Gastrocnemius medialis (tissue), 4 donors: Measurements from ENCODE around the gene LYST. TPM values are rescaled to one million over a fixed set of nuclear protein-coding genes. Genes with fewer than 3 reads are reported as not detected.

Experiments used
- ATAC-seq, 2 donors: fragments of 150-250 bp; one replicate each; pipeline ENCODE4 v1.9.1; 2016
- DNase-seq, 2 donors: peaks; one replicate each; pipeline ENCODE4 v3.0.0-alpha.2; 2019
- H3K27ac ChIP-seq, 4 donors: fragments of 200-600 bp; sonication (generic); 1 replicate in 1 of 4; 2 replicates in 3 of 4; pipeline ENCODE4 v1.5.1; 2016 to 2018; ENCODE audit warnings: mild to moderate bottlenecking in 2 of 4, moderate library complexity in 1 of 4
- H3K27me3 ChIP-seq, 3 donors: fragments of 200-600 bp; sonication (generic) in 2 of 3; 1 replicate in 1 of 3; 2 replicates in 2 of 3; pipeline versions ENCODE4 v1.5.1 to v1.6.0; 2016 to 2019; ENCODE audit warnings: mild to moderate bottlenecking in 1 of 3, moderate library complexity in 1 of 3
- H3K36me3 ChIP-seq, 2 donors: fragments of 200-600 bp; sonication (generic) in 1 of 2; one replicate each; pipeline ENCODE4 v1.5.1; 2017 to 2018
- H3K4me1 ChIP-seq, 2 donors: fragments of 200-600 bp; sonication (generic) in 1 of 2; one replicate each; pipeline ENCODE4 v1.5.1; 2016 to 2017; ENCODE audit warnings: mild to moderate bottlenecking in 2 of 2
- H3K4me3 ChIP-seq, 4 donors: fragments of 200-600 bp; sonication (generic) in 3 of 4; 1 replicate in 1 of 4; 2 replicates in 3 of 4; pipeline ENCODE4 v1.5.1; 2016 to 2019; ENCODE audit warnings: mild to moderate bottlenecking in 2 of 4
- H3K9me3 ChIP-seq, 3 donors: fragments of 200-600 bp; sonication (generic) in 2 of 3; 1 replicate in 1 of 3; 2 replicates in 2 of 3; pipeline ENCODE4 v1.5.1; 2016 to 2019
- CTCF ChIP-seq, 5 experiments: fragments of 450-650 bp in 3 of 5; fragments of 200-600 bp in 2 of 5; sonication (generic) in 2 of 5; IDR thresholded peaks in 4 of 5; conservative IDR thresholded peaks in 1 of 5; 1 replicate in 4 of 5; 2 replicates in 1 of 5; pipeline ENCODE4 v1.5.1; 2016 to 2019; ENCODE audit warnings: antibody characterized with exemption in 5 of 5, mild to moderate bottlenecking in 3 of 5, moderate library complexity in 3 of 5
- POLR2A ChIP-seq, 2 donors: fragments of 450-650 bp; IDR thresholded peaks; one replicate each; pipeline ENCODE4 v1.6.1; 2017; ENCODE audit warnings: antibody characterized with exemption in 2 of 2, mild to moderate bottlenecking in 2 of 2, moderate library complexity in 2 of 2
- in situ Hi-C, 4 donors: fragments of 200-750 bp; cut with MboI; loops; one replicate each; pipeline versions ENCODE4 v1.15.0 to v1.8.0; 2017; ENCODE audit warnings: low sequenced_read_pairs in 4 of 4
- intact Hi-C: fragments of 100-400 bp; cut with DNase I; formaldehyde crosslinking; loops from one replicate; pipeline ENCODE4 v1.15.1; 2023; ENCODE audit warnings: low total_unique reads
- total RNA-seq, 4 donors: library from RNA; depleted of rRNA; stranded (reverse); fragments of >200 nt; gene quantifications; one replicate each; pipeline versions ENCODE4 v1.1.0 to v1.2.3, GENCODE V29; 2016

The LYST gene
- total RNA-seq, 4 donors from 2014 or later: 6.6 to 21.9 (median 10.7) TPM

- peaks cover 0 to 10% of the 10 kb centered on the region in 2 donors for H3K36me3 ChIP-seq
Measured at GRCh38 chr1:235779770-235780169, 86.9 kb downstream of the LYST start.

DNA sequence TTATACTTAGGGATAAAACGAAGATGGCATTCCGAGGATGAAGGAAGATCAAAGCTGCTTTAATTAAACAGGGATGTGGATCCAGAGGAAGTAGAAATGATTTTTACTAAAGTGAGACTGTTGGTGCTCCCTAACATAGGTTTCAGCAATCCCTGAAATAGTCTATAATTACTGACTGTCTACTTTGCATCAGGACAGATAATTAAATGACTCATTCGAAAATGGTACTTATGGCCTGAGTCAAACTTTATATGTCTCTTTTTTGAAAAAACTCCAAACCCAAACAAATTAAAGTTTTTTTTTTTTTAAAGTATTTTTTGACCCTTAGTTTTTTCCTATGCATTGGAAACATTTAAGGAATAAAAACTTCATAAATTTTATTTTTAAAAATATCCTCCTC is 90.3 kb downstream of the LYST start:
- H3K27me3 ChIP-seq: no peaks in the 10 kb centered on the region
- in situ Hi-C loops: no loop called here
- H3K4me1 ChIP-seq: no peaks in the 10 kb centered on the region
- H3K27ac ChIP-seq: no peak overlapping the region
- ATAC-seq: no peak
- DNase-seq: no peak
- intact Hi-C loops: no loop called here
- TF ChIP-seq CTCF (IDR thresholded peaks at IDR 0.05 in 4 of 5, conservative IDR thresholded peaks at IDR 0.05 in 1 of 5): no peak
- no peak for TF ChIP-seq POLR2A (IDR thresholded peaks at IDR 0.05)
- no peak overlapping the region for H3K4me3 ChIP-seq
- H3K36me3 ChIP-seq: peaks cover 0 to 18% of the 10 kb centered on the region in 2 donors
- H3K9me3 ChIP-seq: no peaks in the 10 kb centered on the region

More at GRCh38 chr1:235779770-235780169, 86.9 kb downstream of the LYST start:
- no peaks in the 10 kb centered on the region for H3K4me1 ChIP-seq
- in situ Hi-C loops: loop anchor here in 1 of 4 donors (10.0 kb wide), 1 partner anchor 265 kb away; no protein-coding TSS in a partner anchor
- H3K27ac ChIP-seq: no peak overlapping the region
- no peaks in the 10 kb centered on the region for H3K9me3 ChIP-seq
- no peak overlapping the region for H3K4me3 ChIP-seq
- TF ChIP-seq CTCF (IDR thresholded peaks at IDR 0.05 in 4 of 5, conservative IDR thresholded peaks at IDR 0.05 in 1 of 5) (no peak), POLR2A (IDR thresholded peaks at IDR 0.05) (no peak)
- no peaks in the 10 kb centered on the region for H3K27me3 ChIP-seq
- DNase-seq: no peak
- ATAC-seq: no peak
- intact Hi-C loops: loop anchor here (5.0 kb wide), 2 partner anchors 267 to 687 kb away; no protein-coding TSS in a partner anchor

DNA sequence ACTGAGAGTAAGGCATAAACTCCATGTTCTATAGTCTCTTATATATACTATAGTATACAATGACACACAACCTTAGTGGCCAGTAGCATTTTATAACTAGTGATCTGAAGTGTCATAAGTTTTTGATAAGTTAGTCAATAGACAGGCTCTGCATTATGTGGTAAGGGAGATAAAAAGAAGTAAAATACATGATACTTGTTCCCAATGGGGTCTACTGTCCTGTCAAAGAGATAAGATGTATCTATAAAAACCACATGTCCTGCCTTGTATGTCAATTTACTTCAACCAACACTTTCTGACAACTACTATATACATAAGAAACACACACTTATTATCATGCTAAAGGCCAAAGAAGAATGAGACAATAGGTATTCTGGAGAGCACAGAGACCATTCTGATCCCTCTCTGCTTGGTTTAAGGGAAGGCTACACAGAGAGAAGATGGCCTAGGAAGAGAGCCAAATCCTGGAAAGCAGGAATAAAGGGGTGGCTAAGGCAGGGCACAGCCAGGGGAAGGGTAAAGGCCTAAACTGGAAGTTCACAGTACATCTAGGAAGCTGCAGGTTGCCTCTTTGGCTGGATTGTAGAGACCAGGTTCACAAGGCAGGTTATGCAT is 91.4 kb downstream of the LYST start:
- TF ChIP-seq CTCF (IDR thresholded peaks at IDR 0.05 in 4 of 5, conservative IDR thresholded peaks at IDR 0.05 in 1 of 5): no peak
- no peak for TF ChIP-seq POLR2A (IDR thresholded peaks at IDR 0.05)
- intact Hi-C loops (no loop called here), in situ Hi-C loops (no loop called here)
- no peaks in the 10 kb centered on the region for H3K27me3 ChIP-seq
- no peaks in the 10 kb centered on the region for H3K9me3 ChIP-seq
- ATAC-seq: no peak
- H3K27ac ChIP-seq: no peak overlapping the region
- no peaks in the 10 kb centered on the region for H3K4me1 ChIP-seq
- DNase-seq: no peak
- H3K36me3 ChIP-seq: peaks cover 0 to 18% of the 10 kb centered on the region in 2 donors
- no peak overlapping the region for H3K4me3 ChIP-seq

DNA sequence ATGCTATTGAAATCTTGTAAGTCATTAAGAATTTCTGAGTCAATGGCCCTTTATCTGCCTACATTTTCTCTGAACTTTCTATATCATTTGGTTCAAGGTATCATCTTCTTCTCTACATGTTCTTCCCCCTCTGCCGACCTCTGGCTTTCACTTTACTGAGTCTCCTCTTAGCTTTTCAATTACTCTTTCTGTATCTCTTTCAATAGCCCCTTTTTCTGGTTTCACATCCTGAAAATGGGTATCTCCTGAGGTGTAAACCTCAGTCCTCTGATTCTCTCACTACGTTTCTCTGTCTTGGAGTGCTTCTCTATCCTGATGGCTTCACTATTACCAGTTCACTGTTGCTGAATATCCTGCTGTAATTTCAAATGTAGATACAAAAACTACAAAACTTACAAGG is 98.9 kb downstream of the LYST start:
- no peak for TF ChIP-seq CTCF (IDR thresholded peaks at IDR 0.05 in 4 of 5, conservative IDR thresholded peaks at IDR 0.05 in 1 of 5)
- no peak for TF ChIP-seq POLR2A (IDR thresholded peaks at IDR 0.05)
- no peaks in the 10 kb centered on the region for H3K27me3 ChIP-seq
- intact Hi-C loops (no loop called here), in situ Hi-C loops (loop anchor here in 1 of 4 donors (25.0 kb wide), 1 partner anchor 255 kb away; the partner anchor contains the start of gene B3GALNT2)
- ATAC-seq (no peak), DNase-seq (no peak)
- H3K4me1 ChIP-seq: no peaks in the 10 kb centered on the region
- no peak overlapping the region for H3K4me3 ChIP-seq
- no peaks in the 10 kb centered on the region for H3K9me3 ChIP-seq
- no peak overlapping the region for H3K27ac ChIP-seq
- peaks cover 0 to 16% of the 10 kb centered on the region in 2 donors for H3K36me3 ChIP-seq
